Measurements from ENCODE around the gene CLDN11.

GRCh38 chr3:170448584-170448983 lies 29.9 kb downstream of the CLDN11 start:
- TF ChIP-seq ELF4 (IDR thresholded peaks at IDR 0.05) (no peak), BHLHE40 (IDR thresholded peaks at IDR 0.05; ENCODE audit: borderline replicate concordance) (no peak), FOXM1 (IDR thresholded peaks at IDR 0.05; ENCODE audit: borderline replicate concordance) (no peak)
